ENCODE results near the gene GRIK4. TPM values are rescaled to one million over a fixed set of nuclear protein-coding genes. Genes with fewer than 3 reads are reported as not detected.

GRIK4 gene
- total RNA-seq, 1 experiment from 2014 or later = 3.3 TPM

DNA sequence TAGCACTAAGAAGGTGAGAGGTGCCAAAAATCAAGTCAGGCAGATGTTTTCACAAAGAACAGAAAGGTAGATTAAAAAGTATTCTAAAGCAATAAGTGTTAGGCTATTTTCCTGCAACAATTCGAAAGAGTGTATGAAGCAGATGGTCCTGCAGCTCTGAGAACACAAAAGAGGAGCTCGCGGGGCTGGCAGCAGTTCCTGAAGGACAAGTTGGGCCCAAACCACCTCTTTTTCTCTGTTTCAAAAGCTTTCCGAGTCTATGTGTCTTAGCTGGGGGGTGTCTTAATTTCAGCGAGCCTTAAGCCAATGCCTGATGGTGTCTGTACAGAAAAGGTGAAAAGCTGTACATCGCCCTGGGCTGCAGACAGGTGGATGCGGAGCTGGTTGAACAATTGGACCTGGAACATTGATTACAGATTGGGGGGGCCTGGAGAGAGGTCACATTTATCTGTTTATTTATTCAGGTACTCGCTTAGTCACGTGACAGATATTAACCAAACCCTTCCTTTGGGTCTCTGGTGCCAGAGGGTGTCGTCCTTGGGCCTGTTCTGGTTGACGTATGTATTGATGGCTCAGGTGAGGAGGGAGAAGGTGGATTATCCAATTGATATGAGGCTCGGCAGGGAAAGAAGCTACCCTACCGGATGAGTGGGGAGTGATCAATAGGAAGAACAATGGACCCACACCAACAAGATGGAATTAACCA is 24.7 kb downstream of the GRIK4 start (continued):
- TF ChIP-seq, protein P1, sequence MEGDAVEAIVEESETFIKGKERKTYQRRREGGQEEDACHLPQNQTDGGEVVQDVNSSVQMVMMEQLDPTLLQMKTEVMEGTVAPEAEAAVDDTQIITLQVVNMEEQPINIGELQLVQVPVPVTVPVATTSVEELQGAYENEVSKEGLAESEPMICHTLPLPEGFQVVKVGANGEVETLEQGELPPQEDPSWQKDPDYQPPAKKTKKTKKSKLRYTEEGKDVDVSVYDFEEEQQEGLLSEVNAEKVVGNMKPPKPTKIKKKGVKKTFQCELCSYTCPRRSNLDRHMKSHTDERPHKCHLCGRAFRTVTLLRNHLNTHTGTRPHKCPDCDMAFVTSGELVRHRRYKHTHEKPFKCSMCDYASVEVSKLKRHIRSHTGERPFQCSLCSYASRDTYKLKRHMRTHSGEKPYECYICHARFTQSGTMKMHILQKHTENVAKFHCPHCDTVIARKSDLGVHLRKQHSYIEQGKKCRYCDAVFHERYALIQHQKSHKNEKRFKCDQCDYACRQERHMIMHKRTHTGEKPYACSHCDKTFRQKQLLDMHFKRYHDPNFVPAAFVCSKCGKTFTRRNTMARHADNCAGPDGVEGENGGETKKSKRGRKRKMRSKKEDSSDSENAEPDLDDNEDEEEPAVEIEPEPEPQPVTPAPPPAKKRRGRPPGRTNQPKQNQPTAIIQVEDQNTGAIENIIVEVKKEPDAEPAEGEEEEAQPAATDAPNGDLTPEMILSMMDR (IDR thresholded peaks at IDR 0.05) = no peak
- TF ChIP-seq IRF2 (CRISPR knock-in tag; IDR thresholded peaks at IDR 0.05; ENCODE audit: borderline replicate concordance, low read depth) (no peak), PRRX2 (CRISPR knock-in tag; IDR thresholded peaks at IDR 0.05) (no peak), MXD4 (CRISPR knock-in tag; IDR thresholded peaks at IDR 0.05; ENCODE audit: borderline replicate concordance) (no peak), EMX1 (CRISPR knock-in tag; IDR thresholded peaks at IDR 0.05) (no peak)
- TF ChIP-seq, protein P2, sequence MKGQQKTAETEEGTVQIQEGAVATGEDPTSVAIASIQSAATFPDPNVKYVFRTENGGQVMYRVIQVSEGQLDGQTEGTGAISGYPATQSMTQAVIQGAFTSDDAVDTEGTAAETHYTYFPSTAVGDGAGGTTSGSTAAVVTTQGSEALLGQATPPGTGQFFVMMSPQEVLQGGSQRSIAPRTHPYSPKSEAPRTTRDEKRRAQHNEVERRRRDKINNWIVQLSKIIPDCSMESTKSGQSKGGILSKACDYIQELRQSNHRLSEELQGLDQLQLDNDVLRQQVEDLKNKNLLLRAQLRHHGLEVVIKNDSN (CRISPR knock-in tag; IDR thresholded peaks at IDR 0.05) = no peak

DNA sequence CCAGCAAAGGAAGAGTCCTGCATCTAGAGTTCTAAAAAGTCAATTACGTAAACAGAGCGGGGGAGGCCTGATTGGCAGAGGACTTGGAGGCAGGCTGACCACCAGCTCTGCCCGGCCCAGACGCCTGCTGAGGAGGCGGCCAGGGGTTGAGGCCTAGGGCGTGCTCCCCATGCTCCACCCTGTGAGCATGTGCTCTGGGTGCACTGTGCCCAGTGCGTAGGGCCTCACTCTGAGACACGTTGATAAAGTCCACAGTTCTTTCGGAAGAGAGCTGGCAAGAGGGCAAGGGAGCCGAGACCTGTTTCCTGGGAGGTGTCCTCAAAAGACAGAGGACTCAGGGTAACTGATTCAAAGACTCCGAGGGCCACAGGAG is 25.2 kb downstream of the GRIK4 start:
- Mint-ChIP-seq H3K27ac (no peak overlapping the region), H3K27me3 (ENCODE audit: low read depth) (no peaks in the 10 kb centered on the region), H3K9me3 (peaks cover under 1% of the 10 kb centered on the region; the same call in 1 of the 2 replicates), H3K4me1 (peaks cover 15% of the 10 kb centered on the region), H3K4me3 (no peak overlapping the region), H3K36me3 (no peaks in the 10 kb centered on the region)
- ChIA-PET POLR2A (no interaction called here), CTCF (interaction anchor here (0.9 to 1.5 kb wide), 5 partner anchors 9 to 24 kb away, joined by 3 to 5 read pairs (median 3); no protein-coding TSS in a partner anchor)
- no peak for DNase-seq (ENCODE audit: low spot score)
- ATAC-seq = no peak
- TF ChIP-seq NFYB (CRISPR knock-in tag; conservative IDR thresholded peaks at IDR 0.05; ENCODE audit: low read depth) (no peak), KAT7 (CRISPR knock-in tag; IDR thresholded peaks at IDR 0.05; ENCODE audit: borderline replicate concordance) (no peak), IRF2 (CRISPR knock-in tag; IDR thresholded peaks at IDR 0.05; ENCODE audit: borderline replicate concordance, low read depth) (no peak), TEAD1 (CRISPR knock-in tag; IDR thresholded peaks at IDR 0.05) (no peak), RELA (CRISPR knock-in tag; IDR thresholded peaks at IDR 0.05; ENCODE audit: borderline replicate concordance) (no peak), TCF7 (CRISPR knock-in tag; IDR thresholded peaks at IDR 0.05; ENCODE audit: low read depth) (no peak)
- TF ChIP-seq, protein P3, sequence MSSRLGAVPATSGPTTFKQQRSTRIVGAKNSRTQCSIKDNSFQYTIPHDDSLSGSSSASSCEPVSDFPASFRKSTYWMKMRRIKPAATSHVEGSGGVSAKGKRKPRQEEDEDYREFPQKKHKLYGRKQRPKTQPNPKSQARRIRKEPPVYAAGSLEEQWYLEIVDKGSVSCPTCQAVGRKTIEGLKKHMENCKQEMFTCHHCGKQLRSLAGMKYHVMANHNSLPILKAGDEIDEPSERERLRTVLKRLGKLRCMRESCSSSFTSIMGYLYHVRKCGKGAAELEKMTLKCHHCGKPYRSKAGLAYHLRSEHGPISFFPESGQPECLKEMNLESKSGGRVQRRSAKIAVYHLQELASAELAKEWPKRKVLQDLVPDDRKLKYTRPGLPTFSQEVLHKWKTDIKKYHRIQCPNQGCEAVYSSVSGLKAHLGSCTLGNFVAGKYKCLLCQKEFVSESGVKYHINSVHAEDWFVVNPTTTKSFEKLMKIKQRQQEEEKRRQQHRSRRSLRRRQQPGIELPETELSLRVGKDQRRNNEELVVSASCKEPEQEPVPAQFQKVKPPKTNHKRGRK (CRISPR knock-in tag; IDR thresholded peaks at IDR 0.05; ENCODE audit: borderline replicate concordance) = no peak
- TF ChIP-seq, protein P4, sequence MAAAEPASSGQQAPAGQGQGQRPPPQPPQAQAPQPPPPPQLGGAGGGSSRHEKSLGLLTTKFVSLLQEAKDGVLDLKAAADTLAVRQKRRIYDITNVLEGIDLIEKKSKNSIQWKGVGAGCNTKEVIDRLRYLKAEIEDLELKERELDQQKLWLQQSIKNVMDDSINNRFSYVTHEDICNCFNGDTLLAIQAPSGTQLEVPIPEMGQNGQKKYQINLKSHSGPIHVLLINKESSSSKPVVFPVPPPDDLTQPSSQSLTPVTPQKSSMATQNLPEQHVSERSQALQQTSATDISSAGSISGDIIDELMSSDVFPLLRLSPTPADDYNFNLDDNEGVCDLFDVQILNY (CRISPR knock-in tag; IDR thresholded peaks at IDR 0.05) = no peak
- TF ChIP-seq, protein P5, sequence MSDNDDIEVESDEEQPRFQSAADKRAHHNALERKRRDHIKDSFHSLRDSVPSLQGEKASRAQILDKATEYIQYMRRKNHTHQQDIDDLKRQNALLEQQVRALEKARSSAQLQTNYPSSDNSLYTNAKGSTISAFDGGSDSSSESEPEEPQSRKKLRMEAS (CRISPR knock-in tag; IDR thresholded peaks at IDR 0.05) = no peak
- TF ChIP-seq, protein P6, sequence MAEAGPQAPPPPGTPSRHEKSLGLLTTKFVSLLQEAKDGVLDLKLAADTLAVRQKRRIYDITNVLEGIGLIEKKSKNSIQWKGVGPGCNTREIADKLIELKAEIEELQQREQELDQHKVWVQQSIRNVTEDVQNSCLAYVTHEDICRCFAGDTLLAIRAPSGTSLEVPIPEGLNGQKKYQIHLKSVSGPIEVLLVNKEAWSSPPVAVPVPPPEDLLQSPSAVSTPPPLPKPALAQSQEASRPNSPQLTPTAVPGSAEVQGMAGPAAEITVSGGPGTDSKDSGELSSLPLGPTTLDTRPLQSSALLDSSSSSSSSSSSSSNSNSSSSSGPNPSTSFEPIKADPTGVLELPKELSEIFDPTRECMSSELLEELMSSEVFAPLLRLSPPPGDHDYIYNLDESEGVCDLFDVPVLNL (CRISPR knock-in tag; IDR thresholded peaks at IDR 0.05; ENCODE audit: borderline replicate concordance, low read depth) = no peak
- TF ChIP-seq, protein P7, sequence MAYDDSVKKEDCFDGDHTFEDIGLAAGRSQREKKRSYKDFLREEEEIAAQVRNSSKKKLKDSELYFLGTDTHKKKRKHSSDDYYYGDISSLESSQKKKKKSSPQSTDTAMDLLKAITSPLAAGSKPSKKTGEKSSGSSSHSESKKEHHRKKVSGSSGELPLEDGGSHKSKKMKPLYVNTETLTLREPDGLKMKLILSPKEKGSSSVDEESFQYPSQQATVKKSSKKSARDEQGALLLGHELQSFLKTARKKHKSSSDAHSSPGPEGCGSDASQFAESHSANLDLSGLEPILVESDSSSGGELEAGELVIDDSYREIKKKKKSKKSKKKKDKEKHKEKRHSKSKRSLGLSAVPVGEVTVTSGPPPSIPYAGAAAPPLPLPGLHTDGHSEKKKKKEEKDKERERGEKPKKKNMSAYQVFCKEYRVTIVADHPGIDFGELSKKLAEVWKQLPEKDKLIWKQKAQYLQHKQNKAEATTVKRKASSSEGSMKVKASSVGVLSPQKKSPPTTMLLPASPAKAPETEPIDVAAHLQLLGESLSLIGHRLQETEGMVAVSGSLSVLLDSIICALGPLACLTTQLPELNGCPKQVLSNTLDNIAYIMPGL (CRISPR knock-in tag; IDR thresholded peaks at IDR 0.05) = no peak
- TF ChIP-seq, protein P8, sequence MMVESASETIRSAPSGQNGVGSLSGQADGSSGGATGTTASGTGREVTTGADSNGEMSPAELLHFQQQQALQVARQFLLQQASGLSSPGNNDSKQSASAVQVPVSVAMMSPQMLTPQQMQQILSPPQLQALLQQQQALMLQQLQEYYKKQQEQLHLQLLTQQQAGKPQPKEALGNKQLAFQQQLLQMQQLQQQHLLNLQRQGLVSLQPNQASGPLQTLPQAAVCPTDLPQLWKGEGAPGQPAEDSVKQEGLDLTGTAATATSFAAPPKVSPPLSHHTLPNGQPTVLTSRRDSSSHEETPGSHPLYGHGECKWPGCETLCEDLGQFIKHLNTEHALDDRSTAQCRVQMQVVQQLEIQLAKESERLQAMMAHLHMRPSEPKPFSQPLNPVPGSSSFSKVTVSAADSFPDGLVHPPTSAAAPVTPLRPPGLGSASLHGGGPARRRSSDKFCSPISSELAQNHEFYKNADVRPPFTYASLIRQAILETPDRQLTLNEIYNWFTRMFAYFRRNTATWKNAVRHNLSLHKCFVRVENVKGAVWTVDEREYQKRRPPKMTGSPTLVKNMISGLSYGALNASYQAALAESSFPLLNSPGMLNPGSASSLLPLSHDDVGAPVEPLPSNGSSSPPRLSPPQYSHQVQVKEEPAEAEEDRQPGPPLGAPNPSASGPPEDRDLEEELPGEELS (CRISPR knock-in tag; IDR thresholded peaks at IDR 0.05) = no peak
- TF ChIP-seq, protein P9, sequence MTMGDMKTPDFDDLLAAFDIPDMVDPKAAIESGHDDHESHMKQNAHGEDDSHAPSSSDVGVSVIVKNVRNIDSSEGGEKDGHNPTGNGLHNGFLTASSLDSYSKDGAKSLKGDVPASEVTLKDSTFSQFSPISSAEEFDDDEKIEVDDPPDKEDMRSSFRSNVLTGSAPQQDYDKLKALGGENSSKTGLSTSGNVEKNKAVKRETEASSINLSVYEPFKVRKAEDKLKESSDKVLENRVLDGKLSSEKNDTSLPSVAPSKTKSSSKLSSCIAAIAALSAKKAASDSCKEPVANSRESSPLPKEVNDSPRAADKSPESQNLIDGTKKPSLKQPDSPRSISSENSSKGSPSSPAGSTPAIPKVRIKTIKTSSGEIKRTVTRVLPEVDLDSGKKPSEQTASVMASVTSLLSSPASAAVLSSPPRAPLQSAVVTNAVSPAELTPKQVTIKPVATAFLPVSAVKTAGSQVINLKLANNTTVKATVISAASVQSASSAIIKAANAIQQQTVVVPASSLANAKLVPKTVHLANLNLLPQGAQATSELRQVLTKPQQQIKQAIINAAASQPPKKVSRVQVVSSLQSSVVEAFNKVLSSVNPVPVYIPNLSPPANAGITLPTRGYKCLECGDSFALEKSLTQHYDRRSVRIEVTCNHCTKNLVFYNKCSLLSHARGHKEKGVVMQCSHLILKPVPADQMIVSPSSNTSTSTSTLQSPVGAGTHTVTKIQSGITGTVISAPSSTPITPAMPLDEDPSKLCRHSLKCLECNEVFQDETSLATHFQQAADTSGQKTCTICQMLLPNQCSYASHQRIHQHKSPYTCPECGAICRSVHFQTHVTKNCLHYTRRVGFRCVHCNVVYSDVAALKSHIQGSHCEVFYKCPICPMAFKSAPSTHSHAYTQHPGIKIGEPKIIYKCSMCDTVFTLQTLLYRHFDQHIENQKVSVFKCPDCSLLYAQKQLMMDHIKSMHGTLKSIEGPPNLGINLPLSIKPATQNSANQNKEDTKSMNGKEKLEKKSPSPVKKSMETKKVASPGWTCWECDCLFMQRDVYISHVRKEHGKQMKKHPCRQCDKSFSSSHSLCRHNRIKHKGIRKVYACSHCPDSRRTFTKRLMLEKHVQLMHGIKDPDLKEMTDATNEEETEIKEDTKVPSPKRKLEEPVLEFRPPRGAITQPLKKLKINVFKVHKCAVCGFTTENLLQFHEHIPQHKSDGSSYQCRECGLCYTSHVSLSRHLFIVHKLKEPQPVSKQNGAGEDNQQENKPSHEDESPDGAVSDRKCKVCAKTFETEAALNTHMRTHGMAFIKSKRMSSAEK (CRISPR knock-in tag; IDR thresholded peaks at IDR 0.05; ENCODE audit: borderline replicate concordance) = no peak

Data from WTC11 (cell line).